Activated CD8-positive, alpha-beta T cell treated with anti-CD3 and anti-CD28 coated beads for 36 hours (primary cell): Measurements from ENCODE around the gene WDHD1. TPM values are rescaled to one million over a fixed set of nuclear protein-coding genes. Genes with fewer than 3 reads are reported as not detected.

ENCODE experiments used
- ATAC-seq: fragments of 200-7000 bp; cut with Tn5 transposase; one replicate; pipeline ENCODE4 v1.10.0; 2021; ENCODE audit warnings: mild to moderate bottlenecking, moderate library complexity
- CTCF ChIA-PET: fragments of 350-600 bp; sonication (Branson Sonifier 250); formaldehyde crosslinking; loops from one replicate; lab custom pipeline; 2021; ENCODE audit warnings: antibody characterized with exemption; lab: Charles Lee
- POLR2A ChIA-PET: fragments of 350-600 bp; sonication (Branson Sonifier 250); formaldehyde crosslinking; loops from one replicate; lab custom pipeline; 2021; ENCODE audit warnings: antibody characterized with exemption; lab: Charles Lee
- DNase-seq: peaks from one replicate; pipeline ENCODE4 v3.0.0-alpha.2; 2020
- H3K27ac Mint-ChIP-seq: one replicate; pipeline ENCODE4 v1.8.0; 2021; ENCODE audit warnings: mild to moderate bottlenecking, mixed read lengths
- H3K27me3 Mint-ChIP-seq: one replicate; pipeline ENCODE4 v1.8.0; 2021; ENCODE audit warnings: mixed read lengths
- H3K36me3 Mint-ChIP-seq: one replicate; pipeline ENCODE4 v1.8.0; 2021; ENCODE audit warnings: low read depth, mixed read lengths
- H3K4me1 Mint-ChIP-seq: one replicate; pipeline ENCODE4 v1.8.0; 2021; ENCODE audit warnings: low read depth, mixed read lengths
- H3K4me3 Mint-ChIP-seq: one replicate; pipeline ENCODE4 v1.8.0; 2021; ENCODE audit warnings: mild to moderate bottlenecking, moderate library complexity, mixed read lengths
- H3K9me3 Mint-ChIP-seq: one replicate; pipeline ENCODE4 v1.8.0; 2021; ENCODE audit warnings: mixed read lengths
- CTCF ChIP-seq: fragments of 200-600 bp; IDR thresholded peaks from one replicate; pipeline ENCODE4 v1.8.0; 2022; ENCODE audit warnings: antibody characterized with exemption, mild to moderate bottlenecking
- intact Hi-C: fragments of 100-400 bp; cut with micrococcal nuclease; formaldehyde crosslinking; loops from one replicate; pipeline ENCODE4 v1.10.0; 2022
- total RNA-seq, 2 experiments: library from RNA; stranded (reverse); gene quantifications; one replicate each; pipeline ENCODE4 v1.2.3, GENCODE V29; 2021

WDHD1 gene
- total RNA-seq, 2 experiments from 2014 or later = 59.8 to 68.4 TPM

- intact Hi-C loops = no loop called here
- no peak for ATAC-seq
- no peak for TF ChIP-seq CTCF
- Mint-ChIP-seq H3K4me1 (no peaks in the 10 kb centered on the region), H3K9me3 (no peaks in the 10 kb centered on the region), H3K4me3 (no peak overlapping the region), H3K36me3 (peaks cover 41% of the 10 kb centered on the region), H3K27me3 (no peaks in the 10 kb centered on the region), H3K27ac (no peak overlapping the region)
- ChIA-PET CTCF (no interaction called here), POLR2A (no interaction called here)
- no peak for DNase-seq
Observed at GRCh38 chr14:54942913-54943312, 84.0 kb downstream of the WDHD1 start.

- peaks cover 5% of the 10 kb centered on the region for H3K36me3 Mint-ChIP-seq
- no peak overlapping the region for H3K4me3 Mint-ChIP-seq
- POLR2A ChIA-PET = interaction anchor here (0.6 kb wide), 1 partner anchor 480 kb away, joined by 3 read pairs; no protein-coding TSS in a partner anchor
Observed at GRCh38 chr14:54936816-54937215, 90.1 kb downstream of the WDHD1 start.

GRCh38 chr14:54935958-54936357 is 90.9 kb downstream of the WDHD1 start:
- no peak for DNase-seq
- Mint-ChIP-seq H3K9me3 (no peaks in the 10 kb centered on the region), H3K4me1 (no peaks in the 10 kb centered on the region), H3K4me3 (no peak overlapping the region), H3K36me3 (peaks cover 4% of the 10 kb centered on the region), H3K27me3 (no peaks in the 10 kb centered on the region), H3K27ac (no peak overlapping the region)
- no peak for ATAC-seq
- intact Hi-C loops = no loop called here
- POLR2A ChIA-PET = interaction anchor here (0.9 kb wide), 1 partner anchor 9 kb away, joined by 3 read pairs; no protein-coding TSS in a partner anchor
- TF ChIP-seq CTCF = no peak
- CTCF ChIA-PET = interaction anchor here (1.1 to 1.5 kb wide), 2 partner anchors 27 to 161 kb away, joined by 3 read pairs; no protein-coding TSS in a partner anchor

More at GRCh38 chr14:54936816-54937215, 90.1 kb downstream of the WDHD1 start:
- H3K27ac Mint-ChIP-seq = no peak overlapping the region
- H3K27me3 Mint-ChIP-seq = no peaks in the 10 kb centered on the region
- DNase-seq (no peak), ATAC-seq (no peak)
- TF ChIP-seq CTCF = no peak
- H3K9me3 Mint-ChIP-seq = no peaks in the 10 kb centered on the region
- H3K4me1 Mint-ChIP-seq = no peaks in the 10 kb centered on the region
- intact Hi-C loops = no loop called here
- CTCF ChIA-PET = no interaction called here

- no peak overlapping the region for H3K27ac Mint-ChIP-seq
- no peak for DNase-seq
- no peaks in the 10 kb centered on the region for H3K27me3 Mint-ChIP-seq
- CTCF ChIA-PET = interaction anchor here (1.1 to 1.5 kb wide), 2 partner anchors 28 to 161 kb away, joined by 3 read pairs; no protein-coding TSS in a partner anchor
- peaks cover 1% of the 10 kb centered on the region for H3K36me3 Mint-ChIP-seq
- no peak overlapping the region for H3K4me3 Mint-ChIP-seq
- TF ChIP-seq CTCF = no peak
- intact Hi-C loops = no loop called here
- POLR2A ChIA-PET = interaction anchor here (0.9 kb wide), 1 partner anchor 8 kb away, joined by 3 read pairs; no protein-coding TSS in a partner anchor
- ATAC-seq = no peak
- no peaks in the 10 kb centered on the region for H3K4me1 Mint-ChIP-seq
- no peaks in the 10 kb centered on the region for H3K9me3 Mint-ChIP-seq
Observed at GRCh38 chr14:54935100-54935499, 91.8 kb downstream of the WDHD1 start.

GRCh38 chr14:54933006-54933405 is 93.9 kb downstream of the WDHD1 start:
- H3K9me3 Mint-ChIP-seq = no peaks in the 10 kb centered on the region
- DNase-seq = no peak
- no peaks in the 10 kb centered on the region for H3K36me3 Mint-ChIP-seq
- POLR2A ChIA-PET = no interaction called here
- CTCF ChIA-PET = no interaction called here
- H3K27me3 Mint-ChIP-seq = no peaks in the 10 kb centered on the region
- no peak overlapping the region for H3K27ac Mint-ChIP-seq
- no peaks in the 10 kb centered on the region for H3K4me1 Mint-ChIP-seq
- no peak for TF ChIP-seq CTCF
- intact Hi-C loops = no loop called here
- H3K4me3 Mint-ChIP-seq = no peak overlapping the region
- ATAC-seq = no peak
